ENCODE results near the gene CCDC187. TPM values are rescaled to one million over a fixed set of nuclear protein-coding genes. Genes with fewer than 3 reads are reported as not detected.

The CCDC187 gene
- total RNA-seq, 1 donor from 2014 or later: 0.47 TPM

- H3K4me1 Mint-ChIP-seq: peaks cover 23% of the 10 kb centered on the region
These were observed 55.8 kb downstream of the CCDC187 start for GRCh38 chr9:136247947-136248637.

GRCh38 chr9:136247551-136247916 lies 56.4 kb downstream of the CCDC187 start:
- no peaks in the 10 kb centered on the region for H3K9me3 Mint-ChIP-seq
- TF ChIP-seq CTCF (IDR thresholded peaks at IDR 0.05; ENCODE audit: unreplicated experiment): no peak
- H3K27ac Mint-ChIP-seq: no peak overlapping the region
- DNase-seq (ENCODE audit: low spot score in 2 of 2, unreplicated experiment in 2 of 2): no peak
- H3K27me3 Mint-ChIP-seq (ENCODE audit: low read depth): peaks cover 10% of the 10 kb centered on the region
- peaks cover 27% of the 10 kb centered on the region for H3K4me1 Mint-ChIP-seq
- H3K36me3 Mint-ChIP-seq: no peaks in the 10 kb centered on the region
- no peak overlapping the region for H3K4me3 Mint-ChIP-seq

More at GRCh38 chr9:136247947-136248637, 55.8 kb downstream of the CCDC187 start:
- Mint-ChIP-seq H3K9me3 (no peaks in the 10 kb centered on the region), H3K27me3 (ENCODE audit: low read depth) (peaks cover 10% of the 10 kb centered on the region), H3K4me3 (no peak overlapping the region), H3K27ac (no peak overlapping the region), H3K36me3 (no peaks in the 10 kb centered on the region)
- no peak for DNase-seq (ENCODE audit: low spot score in 2 of 2, unreplicated experiment in 2 of 2)
- TF ChIP-seq CTCF (IDR thresholded peaks at IDR 0.05; ENCODE audit: unreplicated experiment): no peak

GRCh38 chr9:136246849-136247550 lies 56.9 kb downstream of the CCDC187 start:
- Mint-ChIP-seq H3K36me3 (no peaks in the 10 kb centered on the region), H3K4me3 (no peak overlapping the region), H3K27me3 (ENCODE audit: low read depth) (peaks cover 10% of the 10 kb centered on the region), H3K4me1 (peaks cover 27% of the 10 kb centered on the region), H3K27ac (peak overlapping the region; percentile 16), H3K9me3 (no peaks in the 10 kb centered on the region)
- TF ChIP-seq CTCF (IDR thresholded peaks at IDR 0.05; ENCODE audit: unreplicated experiment): no peak
- no peak for DNase-seq (ENCODE audit: low spot score in 2 of 2, unreplicated experiment in 2 of 2)

- Mint-ChIP-seq H3K4me1 (peaks cover 27% of the 10 kb centered on the region), H3K27me3 (ENCODE audit: low read depth) (peaks cover 8% of the 10 kb centered on the region), H3K9me3 (no peaks in the 10 kb centered on the region), H3K36me3 (no peaks in the 10 kb centered on the region), H3K27ac (peak within 1 kb of the TSS; percentile 66), H3K4me3 (peak within 1 kb of the TSS; percentile 78)
- DNase-seq (ENCODE audit: low spot score in 2 of 2, unreplicated experiment in 2 of 2): peak; percentile 81 to 83
- no peak for TF ChIP-seq CTCF (IDR thresholded peaks at IDR 0.05; ENCODE audit: unreplicated experiment)
These were observed 58.4 kb downstream of the CCDC187 start, which contains the start of gene QSOX2 for GRCh38 chr9:136245219-136246150. QSOX2 (minus strand) TSS chr9:136245812; CDS start chr9:136245803, 9 bp downstream.

- peaks cover 3% of the 10 kb centered on the region for H3K27me3 Mint-ChIP-seq (ENCODE audit: low read depth)
- H3K4me3 Mint-ChIP-seq: peak overlapping the region; percentile 78
- H3K4me1 Mint-ChIP-seq: peaks cover 27% of the 10 kb centered on the region
- H3K36me3 Mint-ChIP-seq: no peaks in the 10 kb centered on the region
- no peaks in the 10 kb centered on the region for H3K9me3 Mint-ChIP-seq
- peak overlapping the region; percentile 66 for H3K27ac Mint-ChIP-seq
- DNase-seq (ENCODE audit: low spot score in 2 of 2, unreplicated experiment in 2 of 2): no peak
- TF ChIP-seq CTCF (IDR thresholded peaks at IDR 0.05; ENCODE audit: unreplicated experiment): no peak
These were observed 59.0 kb downstream of the CCDC187 start for GRCh38 chr9:136244969-136245218.

All from mesothelial cell of epicardium (in vitro differentiated cells).